Thoracic aorta (tissue), 2 donors: Measurements from ENCODE around the gene GPR156. TPM values are rescaled to one million over a fixed set of nuclear protein-coding genes. Genes with fewer than 3 reads are reported as not detected.

ENCODE experiments used
- ATAC-seq: fragments of 150-250 bp; one replicate; pipeline ENCODE4 v1.8.0; 2017; ENCODE audit warnings: low read depth; ENCODE audit not compliant: insufficient number of reproducible peaks, low FRiP score
- DNase-seq: peaks from one replicate; pipeline ENCODE4 v3.0.0-alpha.2; 2020; ENCODE audit warnings: low spot score
- H3K27ac ChIP-seq, 2 donors: fragments of 200-600 bp; sonication (generic); 1 replicate in 1 of 2; 2 replicates in 1 of 2; pipeline ENCODE4 v1.5.1; 2016; ENCODE audit warnings: mild to moderate bottlenecking in 2 of 2, moderate library complexity in 2 of 2
- H3K27me3 ChIP-seq: fragments of 200-600 bp; sonication (generic); replicated peaks from 2 replicates; pipeline ENCODE4 v1.6.0; 2016; ENCODE audit warnings: mild to moderate bottlenecking; ENCODE audit not compliant: insufficient read depth
- H3K36me3 ChIP-seq: fragments of 200-600 bp; sonication (generic); one replicate; pipeline ENCODE4 v1.5.1; 2016
- H3K4me1 ChIP-seq, 2 donors: fragments of 200-600 bp; sonication (generic); 1 replicate in 1 of 2; 2 replicates in 1 of 2; pipeline versions ENCODE4 v1.5.1 to v1.6.0; 2016; ENCODE audit warnings: low read depth in 2 of 2, mild to moderate bottlenecking in 1 of 2; ENCODE audit not compliant: control insufficient read depth in 1 of 2
- H3K4me3 ChIP-seq: fragments of 200-600 bp; sonication (generic); 2 replicates; pipeline ENCODE4 v1.5.1; 2016; ENCODE audit warnings: mild to moderate bottlenecking
- H3K9me3 ChIP-seq: fragments of 200-600 bp; sonication (generic); 2 replicates; pipeline ENCODE4 v1.5.1; 2016
- CTCF ChIP-seq: fragments of 200-600 bp; sonication (generic); IDR thresholded peaks from one replicate; pipeline ENCODE4 v1.5.1; 2019; ENCODE audit warnings: antibody characterized with exemption
- total RNA-seq, 2 donors: library from RNA; depleted of rRNA; stranded (reverse); fragments of >200 nt; gene quantifications; one replicate each; pipeline versions ENCODE4 v1.1.0 to v1.2.3, GENCODE V29; 2016

GPR156 gene
- total RNA-seq, 2 donors from 2014 or later = 0.27 to 0.35 TPM

GRCh38 chr3:120167488-120167887 lies 117.5 kb downstream of the GPR156 start:
- no peak for TF ChIP-seq CTCF
- no peak for ATAC-seq
- Histone ChIP-seq H3K27ac (no peak overlapping the region), H3K9me3 (no peaks in the 10 kb centered on the region), H3K4me1 (peaks cover 3 to 18% of the 10 kb centered on the region in 2 donors), H3K36me3 (no peaks in the 10 kb centered on the region), H3K4me3 (no peak overlapping the region), H3K27me3 (no peaks in the 10 kb centered on the region)
- no peak for DNase-seq

GRCh38 chr3:120163816-120164215 lies 121.2 kb downstream of the GPR156 start:
- no peak overlapping the region for H3K4me3 ChIP-seq
- ATAC-seq (no peak), DNase-seq (no peak)
- no peaks in the 10 kb centered on the region for H3K36me3 ChIP-seq
- TF ChIP-seq CTCF = no peak
- H3K27ac ChIP-seq = no peak overlapping the region
- H3K27me3 ChIP-seq = no peaks in the 10 kb centered on the region
- peaks cover 7 to 18% of the 10 kb centered on the region in 2 donors for H3K4me1 ChIP-seq
- no peaks in the 10 kb centered on the region for H3K9me3 ChIP-seq

GRCh38 chr3:120163026-120163425 lies 122.0 kb downstream of the GPR156 start:
- no peak overlapping the region for H3K4me3 ChIP-seq
- no peaks in the 10 kb centered on the region for H3K9me3 ChIP-seq
- DNase-seq (no peak), ATAC-seq (no peak)
- H3K36me3 ChIP-seq = no peaks in the 10 kb centered on the region
- H3K27ac ChIP-seq = no peak overlapping the region
- H3K27me3 ChIP-seq = no peaks in the 10 kb centered on the region
- TF ChIP-seq CTCF = no peak
- H3K4me1 ChIP-seq = peaks cover 7 to 18% of the 10 kb centered on the region in 2 donors

GRCh38 chr3:120162400-120162799 lies 122.6 kb downstream of the GPR156 start:
- no peaks in the 10 kb centered on the region for H3K36me3 ChIP-seq
- ATAC-seq (no peak), DNase-seq (no peak)
- no peak overlapping the region for H3K27ac ChIP-seq
- H3K9me3 ChIP-seq = no peaks in the 10 kb centered on the region
- H3K4me3 ChIP-seq = no peak overlapping the region
- no peaks in the 10 kb centered on the region for H3K27me3 ChIP-seq
- peaks cover 7 to 18% of the 10 kb centered on the region in 2 donors for H3K4me1 ChIP-seq
- no peak for TF ChIP-seq CTCF

- no peak overlapping the region for H3K27ac ChIP-seq
- no peaks in the 10 kb centered on the region for H3K9me3 ChIP-seq
- no peak for DNase-seq
- no peaks in the 10 kb centered on the region for H3K27me3 ChIP-seq
- no peaks in the 10 kb centered on the region for H3K36me3 ChIP-seq
- peaks cover 7 to 18% of the 10 kb centered on the region in 2 donors for H3K4me1 ChIP-seq
- no peak overlapping the region for H3K4me3 ChIP-seq
- no peak for TF ChIP-seq CTCF
- ATAC-seq = no peak
These were observed 123.1 kb downstream of the GPR156 start for GRCh38 chr3:120161902-120162301.
